Mammary epithelial cell (primary cell): ENCODE measurements around the gene RPS6KA2.
"Not testable (repeated sequence)": the region's sequence is repeated elsewhere in the genome, so short reads cannot be mapped to it uniquely, and the experiment has no call there.

Source experiments
- EZH2 ChIP-seq: IDR thresholded peaks from 2 replicates; pipeline ENCODE4 v1.6.1; 2012; ENCODE audit warnings: low read length, inconsistent platforms, borderline replicate concordance
- TF ChIP-seq, protein P1 (sequence below), 2 donors: IDR thresholded peaks in 1 of 2; conservative IDR thresholded peaks in 1 of 2; 2 replicates each; pipeline ENCODE4 v1.5.1; 2011 to 2012; ENCODE audit warnings: inconsistent platforms in 2 of 2, low read length in 2 of 2, mild to moderate bottlenecking in 2 of 2, control low read depth in 1 of 2, low read depth in 1 of 2; ENCODE audit not compliant: insufficient read depth in 1 of 2; ENCODE audit errors: extremely low read depth in 1 of 2

DNA sequence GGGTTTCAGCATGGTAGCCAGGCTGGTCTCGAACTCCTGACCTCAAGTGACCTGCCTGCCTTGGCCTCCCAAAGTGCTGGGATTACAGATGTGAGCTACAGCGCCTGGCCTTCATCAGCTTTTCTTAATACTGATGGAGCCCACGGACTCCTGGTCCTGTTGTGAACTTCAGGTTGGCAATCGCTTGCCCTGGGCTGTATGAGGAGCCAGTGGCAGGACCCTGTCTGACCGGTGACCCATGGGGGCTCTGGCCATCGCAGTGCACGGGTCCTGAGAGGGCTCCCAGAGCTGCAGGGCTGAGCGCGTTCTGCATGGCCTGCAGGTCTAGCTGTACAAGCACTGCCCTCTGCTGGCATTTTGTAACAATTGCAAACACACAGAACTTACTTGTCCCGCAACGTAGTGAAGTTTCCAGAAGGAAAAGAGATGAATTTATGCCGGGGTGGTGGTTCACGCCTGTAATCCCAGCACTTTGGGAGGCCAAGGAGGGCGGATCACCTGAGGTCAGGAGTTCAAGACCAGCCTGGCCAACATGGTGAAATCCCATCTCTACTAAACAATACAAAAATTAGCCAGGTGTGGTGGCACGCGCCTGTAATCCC, 226.3 kb downstream of the RPS6KA2 start:
- TF ChIP-seq, protein P1, sequence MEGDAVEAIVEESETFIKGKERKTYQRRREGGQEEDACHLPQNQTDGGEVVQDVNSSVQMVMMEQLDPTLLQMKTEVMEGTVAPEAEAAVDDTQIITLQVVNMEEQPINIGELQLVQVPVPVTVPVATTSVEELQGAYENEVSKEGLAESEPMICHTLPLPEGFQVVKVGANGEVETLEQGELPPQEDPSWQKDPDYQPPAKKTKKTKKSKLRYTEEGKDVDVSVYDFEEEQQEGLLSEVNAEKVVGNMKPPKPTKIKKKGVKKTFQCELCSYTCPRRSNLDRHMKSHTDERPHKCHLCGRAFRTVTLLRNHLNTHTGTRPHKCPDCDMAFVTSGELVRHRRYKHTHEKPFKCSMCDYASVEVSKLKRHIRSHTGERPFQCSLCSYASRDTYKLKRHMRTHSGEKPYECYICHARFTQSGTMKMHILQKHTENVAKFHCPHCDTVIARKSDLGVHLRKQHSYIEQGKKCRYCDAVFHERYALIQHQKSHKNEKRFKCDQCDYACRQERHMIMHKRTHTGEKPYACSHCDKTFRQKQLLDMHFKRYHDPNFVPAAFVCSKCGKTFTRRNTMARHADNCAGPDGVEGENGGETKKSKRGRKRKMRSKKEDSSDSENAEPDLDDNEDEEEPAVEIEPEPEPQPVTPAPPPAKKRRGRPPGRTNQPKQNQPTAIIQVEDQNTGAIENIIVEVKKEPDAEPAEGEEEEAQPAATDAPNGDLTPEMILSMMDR (conservative IDR thresholded peaks at IDR 0.05 in 1 of 2, IDR thresholded peaks at IDR 0.05 in 1 of 2; ENCODE audit: extremely low read depth in 1 of 2, insufficient read depth in 1 of 2, low read depth in 1 of 2, low read length in 2 of 2) = peak; percentile 66 to 77
- TF ChIP-seq EZH2 = not testable (repeated sequence)
